AG09309 (cell line): Measurements from ENCODE around the gene JMJD4.

Source experiments
- DNase-seq: peaks from one replicate; pipeline ENCODE4 v3.0.0-alpha.2; 2010; ENCODE audit warnings: low read depth
- H3K4me3 ChIP-seq: 2 replicates; pipeline ENCODE4 v1.5.1; 2011; ENCODE audit warnings: mild to moderate bottlenecking, low read depth, low read length, moderate library complexity; ENCODE audit not compliant: control insufficient read depth
- TF ChIP-seq, protein P1 (sequence below): IDR thresholded peaks from 2 replicates; pipeline ENCODE4 v1.5.1; 2011; ENCODE audit warnings: mild to moderate bottlenecking, low read depth, low read length, inconsistent platforms; ENCODE audit not compliant: insufficient read depth, control insufficient read depth; ENCODE audit errors: missing control alignments

Gene JMJD4

DNA sequence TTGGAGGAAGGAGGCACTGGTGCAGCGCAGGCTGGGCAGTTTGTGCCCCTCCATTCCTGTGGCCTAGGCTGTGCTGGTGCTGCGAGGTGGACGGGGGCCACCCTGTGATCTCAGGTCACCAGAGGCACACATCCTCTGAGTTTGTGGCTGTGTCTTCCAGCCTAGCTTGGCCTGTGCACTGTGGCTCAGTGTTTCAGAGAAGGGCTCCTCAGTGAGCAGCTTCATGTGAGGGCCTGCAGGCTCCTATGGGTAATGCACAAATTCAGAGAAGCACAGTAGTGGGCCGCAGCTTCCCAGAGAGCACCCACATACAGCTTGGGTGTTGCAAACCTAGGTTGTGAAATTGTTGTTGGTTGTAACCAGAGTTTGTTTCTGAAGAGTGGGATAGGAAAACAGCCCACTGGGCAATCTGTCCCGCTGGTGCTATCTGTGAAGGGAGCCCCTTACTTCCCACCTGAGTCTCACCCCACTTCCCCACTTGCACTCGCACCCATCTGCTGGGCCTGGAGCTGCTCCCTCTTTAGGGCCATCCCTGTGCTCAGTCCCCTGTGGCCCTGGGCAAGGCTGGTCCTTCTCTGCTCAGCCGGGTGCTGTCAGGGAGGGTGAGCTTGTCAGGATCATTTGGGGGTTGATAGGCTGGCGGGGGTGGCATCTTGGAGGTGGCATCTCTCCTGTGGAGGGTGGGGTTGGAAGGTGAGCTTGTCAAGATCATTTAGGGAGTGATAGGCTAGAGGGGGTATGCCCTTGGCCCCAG lies 30.3 kb upstream of the JMJD4 start:
- no peak for DNase-seq
- H3K4me3 ChIP-seq: no peak overlapping the region
- TF ChIP-seq, protein P1, sequence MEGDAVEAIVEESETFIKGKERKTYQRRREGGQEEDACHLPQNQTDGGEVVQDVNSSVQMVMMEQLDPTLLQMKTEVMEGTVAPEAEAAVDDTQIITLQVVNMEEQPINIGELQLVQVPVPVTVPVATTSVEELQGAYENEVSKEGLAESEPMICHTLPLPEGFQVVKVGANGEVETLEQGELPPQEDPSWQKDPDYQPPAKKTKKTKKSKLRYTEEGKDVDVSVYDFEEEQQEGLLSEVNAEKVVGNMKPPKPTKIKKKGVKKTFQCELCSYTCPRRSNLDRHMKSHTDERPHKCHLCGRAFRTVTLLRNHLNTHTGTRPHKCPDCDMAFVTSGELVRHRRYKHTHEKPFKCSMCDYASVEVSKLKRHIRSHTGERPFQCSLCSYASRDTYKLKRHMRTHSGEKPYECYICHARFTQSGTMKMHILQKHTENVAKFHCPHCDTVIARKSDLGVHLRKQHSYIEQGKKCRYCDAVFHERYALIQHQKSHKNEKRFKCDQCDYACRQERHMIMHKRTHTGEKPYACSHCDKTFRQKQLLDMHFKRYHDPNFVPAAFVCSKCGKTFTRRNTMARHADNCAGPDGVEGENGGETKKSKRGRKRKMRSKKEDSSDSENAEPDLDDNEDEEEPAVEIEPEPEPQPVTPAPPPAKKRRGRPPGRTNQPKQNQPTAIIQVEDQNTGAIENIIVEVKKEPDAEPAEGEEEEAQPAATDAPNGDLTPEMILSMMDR: no peak

DNA sequence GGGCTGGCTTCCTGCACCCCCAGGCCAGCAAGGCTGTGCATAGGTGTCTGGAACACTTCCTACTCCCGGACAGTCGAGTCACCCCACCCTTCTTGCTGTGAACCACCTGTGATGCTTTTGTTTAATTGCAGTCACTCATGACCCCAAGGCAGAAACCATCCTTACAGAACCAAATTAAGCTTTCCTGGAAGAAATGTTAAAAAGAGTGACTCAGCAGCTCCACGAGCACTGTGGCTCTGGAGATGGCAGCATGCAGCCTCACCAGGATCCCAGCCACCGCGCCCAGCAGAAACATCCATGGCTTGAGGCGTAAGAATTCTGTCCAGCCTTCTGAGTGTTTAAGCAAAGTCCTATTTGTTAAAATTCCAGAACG lies 28.9 kb upstream of the JMJD4 start:
- no peak overlapping the region for H3K4me3 ChIP-seq
- DNase-seq: no peak
- TF ChIP-seq, protein P1: no peak

DNA sequence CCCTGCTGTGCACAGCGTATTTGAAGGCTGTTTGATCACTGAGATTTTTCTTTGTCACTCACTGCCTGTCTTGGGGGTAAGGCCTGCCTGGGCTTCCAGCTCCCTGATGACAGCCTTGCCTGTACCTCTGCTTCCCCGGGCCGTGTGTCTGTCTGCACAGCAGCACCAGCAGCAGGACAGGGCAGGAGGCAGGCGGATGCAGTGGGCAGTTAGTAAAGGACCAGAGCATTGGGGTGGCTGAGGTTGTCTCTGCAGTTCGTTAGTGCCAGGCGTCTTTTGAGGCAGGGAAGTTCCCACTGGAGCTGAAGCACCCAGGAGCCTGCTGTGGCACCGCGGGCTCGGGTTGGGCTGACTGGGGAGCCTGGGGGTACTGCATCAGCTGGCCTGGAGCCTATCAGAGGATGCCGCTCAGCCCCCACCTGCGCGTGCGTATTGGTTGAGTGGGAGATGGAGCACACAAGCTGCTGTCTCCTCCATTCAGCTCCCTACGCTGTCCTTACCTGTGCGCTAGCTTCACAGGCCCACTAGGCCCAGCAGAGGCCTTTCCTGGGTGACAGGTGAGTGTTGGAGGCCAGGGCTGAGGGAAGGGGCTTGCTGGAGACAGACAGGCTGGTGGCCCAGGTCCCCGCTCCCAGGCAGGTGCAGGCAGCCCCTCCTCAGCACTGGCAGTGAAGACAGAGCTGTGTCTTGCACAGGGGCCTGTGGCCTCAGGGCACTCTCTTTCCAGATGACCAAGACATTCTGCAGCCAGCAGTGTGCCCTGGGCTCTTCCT lies 28.3 kb upstream of the JMJD4 start:
- no peak overlapping the region for H3K4me3 ChIP-seq
- DNase-seq: no peak
- TF ChIP-seq, protein P1: no peak

DNA sequence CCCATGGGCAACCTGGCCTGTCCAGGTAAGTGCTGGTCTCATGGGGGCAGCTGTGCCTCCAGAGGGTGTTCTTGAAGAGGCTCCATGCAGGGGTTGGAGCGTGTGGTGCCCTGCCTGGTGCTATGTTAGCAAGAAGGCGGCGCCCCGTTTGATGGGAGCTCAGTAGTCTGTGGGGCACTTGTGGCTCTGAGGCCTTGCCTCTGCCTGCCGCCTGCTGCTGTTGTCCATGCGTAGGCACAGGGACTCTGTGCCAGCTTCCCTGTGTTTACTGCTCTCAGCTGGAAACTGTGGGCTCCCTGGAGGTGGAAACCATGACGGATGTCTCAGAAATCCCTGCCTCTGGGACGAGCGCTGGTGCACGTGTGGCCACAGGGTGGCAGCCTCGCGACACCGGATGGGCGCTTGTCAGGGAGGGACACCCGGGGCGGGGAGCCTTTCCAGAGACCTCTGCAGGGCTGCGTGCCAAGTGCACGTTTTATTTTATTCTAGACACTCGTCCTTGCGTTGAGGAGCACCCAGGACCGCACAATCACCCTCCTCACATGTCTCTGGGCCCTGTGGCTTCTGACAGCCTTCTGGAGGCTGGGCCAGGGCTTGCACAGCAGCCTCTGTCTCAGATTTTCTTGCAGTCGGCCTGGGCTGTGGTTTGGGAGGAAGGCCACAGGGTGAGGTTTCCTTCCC lies 27.3 kb upstream of the JMJD4 start:
- TF ChIP-seq, protein P1: peak; percentile 92
- H3K4me3 ChIP-seq: no peak overlapping the region
- no peak for DNase-seq

DNA sequence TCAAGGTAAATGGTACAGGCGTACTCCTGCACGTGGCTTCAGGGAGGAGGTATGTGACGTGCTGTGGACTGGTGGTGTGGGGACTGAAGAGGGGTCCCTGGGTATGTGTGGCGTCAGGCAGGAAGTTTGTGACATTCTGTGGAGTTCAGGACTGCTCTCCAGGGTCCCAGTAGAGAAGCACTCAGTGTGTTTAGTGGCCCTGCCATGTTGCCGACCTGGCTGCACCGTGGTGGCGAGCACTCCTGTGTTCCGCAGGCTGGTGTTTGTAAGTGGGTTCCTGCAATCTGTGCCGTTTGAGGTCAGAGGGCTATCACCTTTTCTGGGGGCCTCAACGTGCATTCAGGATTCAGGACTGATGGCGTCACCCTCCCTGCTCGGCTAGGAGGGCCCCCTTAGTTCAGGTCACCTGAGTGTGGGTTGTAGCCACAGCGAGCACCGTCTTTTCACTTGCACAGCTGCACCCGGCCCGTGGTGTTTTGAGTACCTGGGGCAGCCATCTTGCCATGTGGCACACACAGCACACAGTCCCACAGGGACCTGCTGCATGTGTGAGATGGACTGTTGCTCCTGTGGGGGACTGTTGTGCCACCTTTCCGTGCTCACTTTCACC lies 26.6 kb upstream of the JMJD4 start:
- TF ChIP-seq, protein P1: no peak
- no peak overlapping the region for H3K4me3 ChIP-seq
- no peak for DNase-seq

DNA sequence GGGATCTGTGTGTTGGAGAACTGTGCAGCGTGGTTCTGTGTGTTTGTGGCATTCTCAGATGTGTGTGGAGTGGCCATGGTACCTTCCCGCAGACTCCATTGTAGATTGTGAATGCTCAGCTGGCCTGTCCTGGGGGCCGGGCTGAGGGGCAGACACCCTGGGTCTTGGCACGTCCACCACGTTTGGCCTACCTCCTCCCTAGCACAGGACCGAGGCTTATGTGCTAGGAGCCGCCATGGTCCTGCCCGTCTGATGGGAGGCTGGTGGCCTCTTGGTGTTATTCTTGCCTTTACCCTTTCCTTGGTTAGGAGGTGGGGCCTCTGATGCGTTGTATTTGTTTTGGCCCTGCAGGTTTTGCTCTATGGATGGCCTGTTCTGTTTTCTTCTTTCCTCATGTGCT lies 25.3 kb upstream of the JMJD4 start:
- no peak overlapping the region for H3K4me3 ChIP-seq
- no peak for DNase-seq
- TF ChIP-seq, protein P1: no peak
